MM.1S (cell line): ENCODE data around the gene TRIM41.

Experiments
- DNase-seq: peaks from one replicate; pipeline ENCODE4 v3.0.0-alpha.2; 2015
- H2AFZ ChIP-seq: fragments of 300-600 bp; sonication (generic); 2 replicates; pipeline ENCODE4 v1.6.0; 2016; ENCODE audit warnings: antibody characterized with exemption, low read length
- H3F3A ChIP-seq: fragments of 300-600 bp; sonication (generic); 2 replicates; pipeline ENCODE4 v1.6.1; 2016; ENCODE audit warnings: mild to moderate bottlenecking, antibody characterized with exemption, low read length, moderate library complexity, mixed read lengths; ENCODE audit not compliant: insufficient read depth
- H3K27ac ChIP-seq: fragments of 300-600 bp; sonication (generic); 2 replicates; pipeline ENCODE4 v1.5.1; 2016; ENCODE audit warnings: mild to moderate bottlenecking, low read length
- H3K27me3 ChIP-seq: fragments of 300-600 bp; sonication (generic); replicated peaks from 2 replicates; pipeline ENCODE4 v1.6.0; 2016; ENCODE audit warnings: low read length; ENCODE audit not compliant: insufficient read depth
- H3K36me3 ChIP-seq: fragments of 300-600 bp; sonication (generic); replicated peaks from 2 replicates; pipeline ENCODE4 v1.6.1; 2016; ENCODE audit warnings: mild to moderate bottlenecking, low read length, mixed read lengths; ENCODE audit not compliant: insufficient read depth
- H3K4me1 ChIP-seq: fragments of 300-600 bp; sonication (generic); 2 replicates; pipeline ENCODE4 v1.6.1; 2016; ENCODE audit warnings: low read length, mixed read lengths
- H3K4me2 ChIP-seq: fragments of 300-600 bp; sonication (generic); 2 replicates; pipeline ENCODE4 v1.6.0; 2016; ENCODE audit warnings: low read depth, low read length
- H3K4me3 ChIP-seq: fragments of 300-600 bp; sonication (generic); 2 replicates; pipeline ENCODE4 v1.5.1; 2016; ENCODE audit warnings: low read length, mixed read lengths
- H3K79me2 ChIP-seq: fragments of 300-600 bp; sonication (generic); 2 replicates; pipeline ENCODE4 v1.6.1; 2016; ENCODE audit warnings: mixed run types, low read length, mixed read lengths
- H3K9ac ChIP-seq: fragments of 300-600 bp; sonication (generic); 2 replicates; pipeline ENCODE4 v1.6.1; 2016; ENCODE audit warnings: low read length, mixed read lengths
- H3K9me2 ChIP-seq: fragments of 300-600 bp; sonication (generic); replicated peaks from 2 replicates; pipeline ENCODE4 v1.6.1; 2016; ENCODE audit warnings: mild to moderate bottlenecking, low read length, mixed read lengths; ENCODE audit not compliant: insufficient read depth
- H3K9me3 ChIP-seq: fragments of 300-600 bp; sonication (generic); replicated peaks from 2 replicates; pipeline ENCODE4 v1.6.1; 2016; ENCODE audit warnings: mild to moderate bottlenecking, low read length, mixed read lengths; ENCODE audit not compliant: insufficient read depth
- H4K20me1 ChIP-seq: fragments of 300-600 bp; sonication (generic); 2 replicates; pipeline ENCODE4 v1.6.1; 2016; ENCODE audit warnings: mild to moderate bottlenecking, low read length, moderate library complexity, mixed read lengths; ENCODE audit not compliant: insufficient read depth
- CTCF ChIP-seq: fragments of 300-600 bp; sonication (generic); IDR thresholded peaks from 2 replicates; pipeline ENCODE4 v1.5.1; 2016; ENCODE audit warnings: antibody characterized with exemption, low read length, mixed read lengths
- EZH2 ChIP-seq: fragments of 300-600 bp; sonication (generic); optimal IDR thresholded peaks from 2 replicates; pipeline ENCODE3; 2017; ENCODE audit warnings: low read depth, mild to moderate bottlenecking, antibody characterized with exemption, low read length, mixed read lengths
- EZH2phosphoT487 ChIP-seq: fragments of 300-600 bp; sonication (generic); IDR thresholded peaks from 2 replicates; pipeline ENCODE4 v1.6.1; 2018; ENCODE audit warnings: antibody characterized with exemption, low read length

The TRIM41 gene

GRCh38 chr5:181235689-181236366 lies 12.7 kb downstream of the TRIM41 start:
- no peak for DNase-seq
- Histone ChIP-seq H3K4me3 (no peak overlapping the region), H4K20me1 (peaks cover 22% of the 10 kb centered on the region; the same call in 1 of the 2 replicates), H3K36me3 (peaks cover 31% of the 10 kb centered on the region), H3K9me2 (no peaks in the 10 kb centered on the region), H3K79me2 (peaks cover 35% of the 10 kb centered on the region), H3K4me2 (no peak overlapping the region), H2AFZ (no peak overlapping the region), H3F3A (peaks cover 53% of the 10 kb centered on the region), H3K9me3 (no peaks in the 10 kb centered on the region), H3K27me3 (no peaks in the 10 kb centered on the region), H3K4me1 (0 out of 2 replicates have a peak, but pooled peaks cover under 1% of the 10 kb centered on the region), H3K9ac (no peak overlapping the region), H3K27ac (no peak overlapping the region)
- TF ChIP-seq CTCF, result no peak
- TF ChIP-seq EZH2phosphoT487, result no peak
- TF ChIP-seq EZH2, result no peak

GRCh38 chr5:181236471-181236870 lies 13.4 kb downstream of the TRIM41 start:
- DNase-seq, result no peak
- Histone ChIP-seq H2AFZ (no peak overlapping the region), H4K20me1 (peaks cover 27% of the 10 kb centered on the region; the same call in 1 of the 2 replicates), H3K9me2 (no peaks in the 10 kb centered on the region), H3K79me2 (peaks cover 42% of the 10 kb centered on the region), H3K4me1 (peaks cover 3% of the 10 kb centered on the region), H3K9ac (no peak overlapping the region), H3K36me3 (peaks cover 37% of the 10 kb centered on the region), H3K27me3 (no peaks in the 10 kb centered on the region), H3K27ac (no peak overlapping the region), H3K4me3 (no peak overlapping the region), H3F3A (peaks cover 57% of the 10 kb centered on the region), H3K9me3 (no peaks in the 10 kb centered on the region), H3K4me2 (no peak overlapping the region)
- TF ChIP-seq EZH2phosphoT487 (no peak), CTCF (no peak), EZH2 (no peak)

GRCh38 chr5:181236954-181237641 lies 14.0 kb downstream of the TRIM41 start:
- Histone ChIP-seq H3K4me1 (peaks cover 9% of the 10 kb centered on the region), H3K27me3 (no peaks in the 10 kb centered on the region), H3K9me2 (no peaks in the 10 kb centered on the region), H3K36me3 (peaks cover 43% of the 10 kb centered on the region), H3F3A (peaks cover 63% of the 10 kb centered on the region), H2AFZ (no peak overlapping the region), H4K20me1 (peaks cover 32% of the 10 kb centered on the region), H3K9ac (no peak overlapping the region), H3K79me2 (peaks cover 48% of the 10 kb centered on the region), H3K27ac (no peak overlapping the region), H3K4me3 (no peak overlapping the region), H3K4me2 (no peak overlapping the region), H3K9me3 (no peaks in the 10 kb centered on the region)
- no peak for DNase-seq
- TF ChIP-seq EZH2 (no peak), CTCF (no peak), EZH2phosphoT487 (no peak)
